GM23338 (cell line): ENCODE measurements around the gene ZC3H6. TPM values are rescaled to one million over a fixed set of nuclear protein-coding genes. Genes with fewer than 3 reads are reported as not detected.

Experiments used
- ATAC-seq: fragments of 200-7000 bp; cut with Tn5 transposase; 3 replicates; pipeline ENCODE4 v1.9.1; 2020
- DNase-seq: peaks from one replicate; pipeline ENCODE4 v3.0.0-alpha.2; 2015; ENCODE audit warnings: low spot score
- H2AFZ ChIP-seq: fragments of 200-600 bp; sonication (generic); 2 replicates; pipeline ENCODE4 v1.8.0; 2016; ENCODE audit warnings: antibody characterized with exemption, mild to moderate bottlenecking, moderate library complexity
- H3F3A ChIP-seq: fragments of 200-600 bp; sonication (generic); replicated peaks from 2 replicates; pipeline ENCODE4 v1.8.0; 2017; ENCODE audit warnings: antibody characterized with exemption, mixed run types, low read depth
- H3K27ac ChIP-seq: fragments of 200-600 bp; sonication (generic); 2 replicates; pipeline ENCODE4 v1.6.1; 2016; ENCODE audit warnings: low read depth
- H3K27me3 ChIP-seq: fragments of 200-600 bp; sonication (generic); 2 replicates; pipeline ENCODE4 v1.8.0; 2016; ENCODE audit warnings: mild to moderate bottlenecking, mixed run types, moderate library complexity; ENCODE audit not compliant: insufficient read depth
- H3K36me3 ChIP-seq: fragments of 200-600 bp; sonication (generic); 2 replicates; pipeline ENCODE4 v1.8.0; 2016; ENCODE audit warnings: mild to moderate bottlenecking; ENCODE audit not compliant: insufficient read depth
- H3K4me1 ChIP-seq: fragments of 200-600 bp; sonication (generic); 2 replicates; pipeline ENCODE4 v1.8.0; 2016; ENCODE audit warnings: mild to moderate bottlenecking, moderate library complexity; ENCODE audit not compliant: insufficient read depth
- H3K4me2 ChIP-seq: fragments of 200-600 bp; sonication (generic); 2 replicates; pipeline ENCODE4 v1.7.1; 2017; ENCODE audit warnings: mixed run types
- H3K4me3 ChIP-seq: fragments of 200-600 bp; sonication (generic); 2 replicates; pipeline ENCODE4 v1.6.1; 2016; ENCODE audit warnings: mixed run types
- H3K79me2 ChIP-seq: fragments of 200-600 bp; sonication (generic); replicated peaks from 2 replicates; pipeline ENCODE4 v1.8.0; 2017; ENCODE audit warnings: mild to moderate bottlenecking; ENCODE audit not compliant: insufficient read depth
- H3K9me2 ChIP-seq: fragments of 200-600 bp; sonication (generic); 2 replicates; pipeline ENCODE4 v1.8.0; 2017; ENCODE audit not compliant: insufficient read depth
- H4K20me1 ChIP-seq: fragments of 200-600 bp; sonication (generic); replicated peaks from 2 replicates; pipeline ENCODE4 v1.8.0; 2017; ENCODE audit warnings: mild to moderate bottlenecking; ENCODE audit not compliant: insufficient read depth
- H3K27ac Mint-ChIP-seq: 2 replicates; pipeline ENCODE4 v1.8.0; 2020; ENCODE audit warnings: inconsistent platforms, mild to moderate bottlenecking, moderate library complexity, mixed read lengths
- H3K27me3 Mint-ChIP-seq: 3 replicates; pipeline ENCODE4 v1.8.0; 2022; ENCODE audit warnings: low read depth, mild to moderate bottlenecking, moderate library complexity, mixed read lengths, inconsistent platforms; ENCODE audit not compliant: insufficient read depth, poor library complexity
- H3K36me3 Mint-ChIP-seq: 3 replicates; pipeline ENCODE4 v1.8.0; 2021; ENCODE audit warnings: low read depth, mild to moderate bottlenecking, inconsistent platforms, moderate library complexity, mixed read lengths
- H3K4me1 Mint-ChIP-seq: 3 replicates; pipeline ENCODE4 v1.8.0; 2020; ENCODE audit warnings: mild to moderate bottlenecking, inconsistent platforms, mixed read lengths
- H3K4me3 Mint-ChIP-seq: 3 replicates; pipeline ENCODE4 v1.8.0; 2021; ENCODE audit warnings: moderate library complexity, mild to moderate bottlenecking, inconsistent platforms, mixed read lengths
- H3K9me3 Mint-ChIP-seq: 3 replicates; pipeline ENCODE4 v1.8.0; 2020; ENCODE audit warnings: moderate library complexity, mild to moderate bottlenecking, inconsistent platforms, mixed read lengths
- CREB1 ChIP-seq: fragments of 250-450 bp; sonication (Bioruptor Pico); IDR thresholded peaks from 2 replicates; pipeline ENCODE4 v1.5.0; 2020; ENCODE audit warnings: low read depth, mild to moderate bottlenecking, moderate library complexity
- CTCF ChIP-seq, 2 experiments: fragments of 200-600 bp in 1 of 2; sonication (generic) in 1 of 2; conservative IDR thresholded peaks; 2 replicates each; pipeline versions ENCODE4 v1.5.1 to v1.6.1; 2016 to 2017; ENCODE audit warnings: antibody characterized with exemption in 2 of 2, low read depth in 2 of 2, mild to moderate bottlenecking in 2 of 2, moderate library complexity in 1 of 2
- ETS1 ChIP-seq: IDR thresholded peaks from 2 replicates; pipeline ENCODE4 v1.6.1; 2016; ENCODE audit warnings: antibody characterized with exemption
- EZH2 ChIP-seq: fragments of 200-600 bp; sonication (generic); IDR thresholded peaks from one replicate; pipeline ENCODE4 v1.8.0; 2017; ENCODE audit warnings: antibody characterized with exemption, mild to moderate bottlenecking, low read depth; ENCODE audit not compliant: unreplicated experiment
- EZH2phosphoT487 ChIP-seq: fragments of 200-600 bp; sonication (generic); IDR thresholded peaks from one replicate; pipeline ENCODE4 v1.8.1; 2018; ENCODE audit warnings: antibody characterized with exemption; ENCODE audit not compliant: unreplicated experiment
- JUNB ChIP-seq: IDR thresholded peaks from one replicate; pipeline ENCODE4 v1.6.1; 2016; ENCODE audit warnings: antibody characterized with exemption; ENCODE audit not compliant: unreplicated experiment
- NANOG ChIP-seq: IDR thresholded peaks from 2 replicates; pipeline ENCODE4 v1.6.1; 2016; ENCODE audit warnings: antibody characterized with exemption, borderline replicate concordance
- POLR2AphosphoS5 ChIP-seq: IDR thresholded peaks from 2 replicates; pipeline ENCODE4 v1.6.1; 2016; ENCODE audit warnings: antibody characterized with exemption, low read depth
- REST ChIP-seq: IDR thresholded peaks from one replicate; pipeline ENCODE4 v1.6.1; 2018; ENCODE audit warnings: antibody characterized with exemption; ENCODE audit not compliant: unreplicated experiment
- STAT1 ChIP-seq: IDR thresholded peaks from one replicate; pipeline ENCODE4 v1.6.1; 2016; ENCODE audit warnings: antibody characterized with exemption; ENCODE audit not compliant: unreplicated experiment
- ZNF114 ChIP-seq: fragments of 250-450 bp; sonication (Bioruptor Pico); IDR thresholded peaks from 2 replicates; pipeline ENCODE4 v1.5.0; 2020; ENCODE audit warnings: mild to moderate bottlenecking, moderate library complexity
- ZNF331 ChIP-seq: fragments of 250-450 bp; sonication (Bioruptor Pico); IDR thresholded peaks from 2 replicates; pipeline ENCODE4 v1.5.0; 2020; ENCODE audit warnings: low read depth, mild to moderate bottlenecking, moderate library complexity
- ZNF462 ChIP-seq: fragments of 250-450 bp; sonication (Bioruptor Pico); IDR thresholded peaks from 2 replicates; pipeline ENCODE4 v1.5.0; 2020; ENCODE audit warnings: mild to moderate bottlenecking, moderate library complexity
- polyA plus RNA-seq: library from polyadenylated mRNA; unstranded; fragments of >200 nt; fragmentation: Nextera tagmentation; extraction: Ambion mirVana; gene quantifications from 2 replicates; pipeline ENCODE4 v1.2.1, GENCODE V29; 2016
- total RNA-seq: library from RNA; depleted of rRNA; stranded (reverse); fragments of >200 nt; shearing (Covaris generic); gene quantifications from 2 replicates; pipeline ENCODE4 v1.2.3, GENCODE V29; 2014

The ZC3H6 gene
- total and polyA plus RNA-seq, 2 experiments from 2014 or later, result 4.9 to 8.0 TPM

GRCh38 chr2:112253261-112253815, 22.1 kb upstream of the ZC3H6 start:
- H4K20me1 ChIP-seq, result no peaks in the 10 kb centered on the region
- no peaks in the 10 kb centered on the region for H3K9me3 Mint-ChIP-seq
- H3K36me3 ChIP-seq, result no peaks in the 10 kb centered on the region
- H3K27me3 Mint-ChIP-seq, result no peaks in the 10 kb centered on the region
- H3F3A ChIP-seq, result no peaks in the 10 kb centered on the region
- H2AFZ ChIP-seq, result no peak overlapping the region
- H3K4me2 ChIP-seq, result no peak overlapping the region
- H3K4me1 Mint-ChIP-seq, result peaks cover 4% of the 10 kb centered on the region; the same call in 2 of the 3 replicates
- H3K4me1 ChIP-seq, result peaks cover 6% of the 10 kb centered on the region; the same call in 1 of the 2 replicates
- no peak overlapping the region for H3K27ac Mint-ChIP-seq
- H3K27me3 ChIP-seq, result no peaks in the 10 kb centered on the region
- H3K4me3 ChIP-seq, result no peak overlapping the region
- peaks cover 8% of the 10 kb centered on the region; the same call in 1 of the 2 replicates for H3K79me2 ChIP-seq
- no peak for TF ChIP-seq POLR2AphosphoS5
- TF ChIP-seq REST, result no peak
- no peak for TF ChIP-seq ZNF331 (CRISPR knock-in tag)
- TF ChIP-seq STAT1, result no peak
- TF ChIP-seq CTCF (conservative IDR thresholded peaks at IDR 0.05; ENCODE audit: low read depth in 2 of 2), result no peak
- no peak for TF ChIP-seq CREB1 (CRISPR knock-in tag)
- TF ChIP-seq NANOG, result no peak
- no peak for TF ChIP-seq JUNB
- no peak for TF ChIP-seq ZNF114 (CRISPR knock-in tag)
- no peak for TF ChIP-seq EZH2phosphoT487
- TF ChIP-seq ETS1, result no peak
- no peak for TF ChIP-seq EZH2
- no peak for TF ChIP-seq ZNF462
- ATAC-seq, result no peak
- no peaks in the 10 kb centered on the region for H3K9me2 ChIP-seq
- no peak for DNase-seq
- peak overlapping the region; percentile 84; the same call in 2 of the 3 replicates for H3K4me3 Mint-ChIP-seq
- no peaks in the 10 kb centered on the region; the same call in 2 of the 3 replicates for H3K36me3 Mint-ChIP-seq
- H3K27ac ChIP-seq, result no peak overlapping the region
